Measurements from ENCODE around the gene YWHAE. TPM values are rescaled to one million over a fixed set of nuclear protein-coding genes. Genes with fewer than 3 reads are reported as not detected.
"Not testable (repeated sequence)": the region's sequence is repeated elsewhere in the genome, so short reads cannot be mapped to it uniquely, and the experiment has no call there.

Gene YWHAE
- polyA plus RNA-seq, 1 experiment = 1,187 TPM

DNA sequence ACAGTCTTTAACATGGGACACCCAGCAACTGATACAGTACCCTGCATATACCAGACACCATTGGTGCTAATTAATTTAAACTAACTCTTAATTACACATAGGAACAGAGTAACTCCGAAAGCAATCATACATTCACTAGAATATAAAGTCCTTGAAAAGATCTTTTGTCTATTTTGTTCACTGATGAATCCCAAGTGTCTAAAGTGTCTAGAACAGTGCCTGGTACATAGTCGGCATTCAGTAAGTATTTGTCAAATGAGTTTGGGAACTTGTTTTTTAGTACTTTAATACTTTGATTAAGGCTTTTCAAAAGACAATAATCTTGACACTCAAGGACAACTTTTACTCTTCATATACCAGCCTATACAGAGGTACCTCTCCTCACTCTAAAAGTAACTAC lies 13.8 kb downstream of the YWHAE start:
- TF ChIP-seq, protein P1, sequence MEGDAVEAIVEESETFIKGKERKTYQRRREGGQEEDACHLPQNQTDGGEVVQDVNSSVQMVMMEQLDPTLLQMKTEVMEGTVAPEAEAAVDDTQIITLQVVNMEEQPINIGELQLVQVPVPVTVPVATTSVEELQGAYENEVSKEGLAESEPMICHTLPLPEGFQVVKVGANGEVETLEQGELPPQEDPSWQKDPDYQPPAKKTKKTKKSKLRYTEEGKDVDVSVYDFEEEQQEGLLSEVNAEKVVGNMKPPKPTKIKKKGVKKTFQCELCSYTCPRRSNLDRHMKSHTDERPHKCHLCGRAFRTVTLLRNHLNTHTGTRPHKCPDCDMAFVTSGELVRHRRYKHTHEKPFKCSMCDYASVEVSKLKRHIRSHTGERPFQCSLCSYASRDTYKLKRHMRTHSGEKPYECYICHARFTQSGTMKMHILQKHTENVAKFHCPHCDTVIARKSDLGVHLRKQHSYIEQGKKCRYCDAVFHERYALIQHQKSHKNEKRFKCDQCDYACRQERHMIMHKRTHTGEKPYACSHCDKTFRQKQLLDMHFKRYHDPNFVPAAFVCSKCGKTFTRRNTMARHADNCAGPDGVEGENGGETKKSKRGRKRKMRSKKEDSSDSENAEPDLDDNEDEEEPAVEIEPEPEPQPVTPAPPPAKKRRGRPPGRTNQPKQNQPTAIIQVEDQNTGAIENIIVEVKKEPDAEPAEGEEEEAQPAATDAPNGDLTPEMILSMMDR (IDR thresholded peaks at IDR 0.05; ENCODE audit: low read depth, low read length) = no peak
- ChIA-PET CTCF (interaction anchor here (4.7 kb wide), 1 partner anchor 21 kb away, joined by 21 read pairs; no protein-coding TSS in a partner anchor), POLR2A (interaction anchor here (0.5 to 0.6 kb wide), 2 partner anchors 14 to 72 kb away, joined by 3 to 5 read pairs; partner anchors contain the start of gene YWHAE)
- no peak overlapping the region for H3K27ac ChIP-seq (ENCODE audit: low read depth, low read length)
- no peaks in the 10 kb centered on the region for H3K27me3 ChIP-seq (ENCODE audit: control insufficient read depth, insufficient read depth, low read length)
- no peak overlapping the region for H3K4me3 ChIP-seq (ENCODE audit: low read depth, low read length)
- DNase-seq (ENCODE audit: low read depth, low spot score) = no peak
- H3K9me3 ChIP-seq (ENCODE audit: control insufficient read depth, insufficient read depth, low read length) = no peaks in the 10 kb centered on the region

DNA sequence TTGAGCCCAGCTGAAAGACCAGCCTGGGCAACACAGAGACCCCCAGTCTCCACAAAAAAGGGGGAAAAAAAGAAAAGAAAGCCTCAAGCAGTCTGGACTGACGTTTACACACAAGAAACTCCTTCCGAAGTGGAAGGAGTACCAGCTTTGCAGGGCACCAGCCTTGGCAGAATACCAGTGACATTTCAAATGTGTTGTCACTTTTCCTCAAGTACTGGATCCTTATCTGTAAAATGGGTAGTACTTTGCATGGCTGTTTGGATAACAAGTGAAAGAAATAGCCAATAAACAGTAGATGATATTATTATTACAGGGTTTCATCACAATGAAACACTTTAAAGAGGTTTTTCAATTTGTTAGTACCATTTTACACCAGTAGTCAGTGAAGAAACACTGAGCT lies 14.2 kb downstream of the YWHAE start:
- ChIA-PET CTCF (interaction anchor here (4.7 kb wide), 1 partner anchor 20 kb away, joined by 21 read pairs; no protein-coding TSS in a partner anchor), POLR2A (interaction anchor here (0.6 kb wide), 1 partner anchor 72 kb away, joined by 3 read pairs; no protein-coding TSS in a partner anchor)
- TF ChIP-seq, protein P1 (IDR thresholded peaks at IDR 0.05; ENCODE audit: low read depth, low read length) = no peak
- Histone ChIP-seq H3K27me3 (ENCODE audit: control insufficient read depth, insufficient read depth, low read length) (no peaks in the 10 kb centered on the region), H3K27ac (ENCODE audit: low read depth, low read length) (peak overlapping the region; percentile 11), H3K9me3 (ENCODE audit: control insufficient read depth, insufficient read depth, low read length) (no peaks in the 10 kb centered on the region), H3K4me3 (ENCODE audit: low read depth, low read length) (no peak overlapping the region)
- no peak for DNase-seq (ENCODE audit: low read depth, low spot score)

DNA sequence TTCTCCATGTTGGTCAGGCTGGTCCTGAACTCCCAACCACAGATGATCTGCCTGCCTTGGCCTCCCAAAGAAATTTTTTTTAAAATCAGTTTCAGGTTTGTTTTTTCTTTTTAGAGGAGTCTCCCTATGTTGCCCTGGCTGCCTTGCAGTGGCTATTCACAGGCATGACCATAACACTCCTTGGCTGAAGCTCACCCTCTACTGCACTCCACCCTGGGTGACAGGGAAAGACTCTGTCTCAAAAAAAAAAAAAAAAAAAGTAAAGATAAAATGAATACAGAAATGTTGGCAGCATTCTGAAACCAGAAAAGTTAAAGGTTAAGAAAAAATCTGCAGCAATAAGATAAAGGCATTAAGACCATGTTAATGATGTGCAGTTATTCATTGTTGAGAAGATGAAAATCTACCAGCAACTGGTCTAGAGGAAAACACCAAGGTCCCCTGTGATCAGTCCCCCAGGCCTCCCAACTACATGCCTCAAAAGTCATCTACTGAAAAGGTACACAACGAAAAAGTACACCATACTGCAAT lies 15.1 kb downstream of the YWHAE start:
- POLR2A ChIA-PET = no interaction called here
- CTCF ChIA-PET = interaction anchor here (4.7 kb wide), 1 partner anchor 19 kb away, joined by 21 read pairs; no protein-coding TSS in a partner anchor
- H3K4me3 ChIP-seq (ENCODE audit: low read depth, low read length) = no peak overlapping the region
- H3K9me3 ChIP-seq (ENCODE audit: control insufficient read depth, insufficient read depth, low read length) = no peaks in the 10 kb centered on the region
- no peaks in the 10 kb centered on the region for H3K27me3 ChIP-seq (ENCODE audit: control insufficient read depth, insufficient read depth, low read length)
- no peak for DNase-seq (ENCODE audit: low read depth, low spot score)
- TF ChIP-seq, protein P1 (IDR thresholded peaks at IDR 0.05; ENCODE audit: low read depth, low read length) = no peak
- H3K27ac ChIP-seq (ENCODE audit: low read depth, low read length) = no peak overlapping the region

DNA sequence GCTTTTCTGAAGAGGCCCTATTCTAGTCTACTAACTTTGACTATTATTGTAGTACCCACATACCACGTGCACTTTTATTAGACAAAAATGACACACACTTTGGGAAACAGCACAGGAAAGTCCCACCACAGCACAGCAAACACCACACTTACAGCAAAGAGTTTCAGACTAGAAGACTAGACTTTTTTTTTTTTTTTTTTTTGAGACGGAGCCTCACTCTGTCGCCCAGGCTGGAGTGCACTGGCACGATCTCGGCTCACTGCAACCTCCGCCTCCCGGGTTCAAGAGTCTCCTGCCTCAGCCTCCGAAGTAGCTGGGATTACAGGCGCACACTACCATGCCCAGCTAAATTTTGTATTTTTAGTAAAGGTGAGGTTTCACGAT lies 20.1 kb downstream of the YWHAE start:
- H3K9me3 ChIP-seq (ENCODE audit: control insufficient read depth, insufficient read depth, low read length) = no peaks in the 10 kb centered on the region
- no peak for DNase-seq (ENCODE audit: low read depth, low spot score)
- no peak overlapping the region for H3K27ac ChIP-seq (ENCODE audit: low read depth, low read length)
- ChIA-PET POLR2A (no interaction called here), CTCF (interaction anchor here (1.5 to 5.5 kb wide), 2 partner anchors 14 to 18 kb away, joined by 3 to 78 read pairs; no protein-coding TSS in a partner anchor)
- TF ChIP-seq, protein P1 (IDR thresholded peaks at IDR 0.05; ENCODE audit: low read depth, low read length) = no peak
- H3K4me3 ChIP-seq (ENCODE audit: low read depth, low read length) = no peak overlapping the region
- no peaks in the 10 kb centered on the region for H3K27me3 ChIP-seq (ENCODE audit: control insufficient read depth, insufficient read depth, low read length)

DNA sequence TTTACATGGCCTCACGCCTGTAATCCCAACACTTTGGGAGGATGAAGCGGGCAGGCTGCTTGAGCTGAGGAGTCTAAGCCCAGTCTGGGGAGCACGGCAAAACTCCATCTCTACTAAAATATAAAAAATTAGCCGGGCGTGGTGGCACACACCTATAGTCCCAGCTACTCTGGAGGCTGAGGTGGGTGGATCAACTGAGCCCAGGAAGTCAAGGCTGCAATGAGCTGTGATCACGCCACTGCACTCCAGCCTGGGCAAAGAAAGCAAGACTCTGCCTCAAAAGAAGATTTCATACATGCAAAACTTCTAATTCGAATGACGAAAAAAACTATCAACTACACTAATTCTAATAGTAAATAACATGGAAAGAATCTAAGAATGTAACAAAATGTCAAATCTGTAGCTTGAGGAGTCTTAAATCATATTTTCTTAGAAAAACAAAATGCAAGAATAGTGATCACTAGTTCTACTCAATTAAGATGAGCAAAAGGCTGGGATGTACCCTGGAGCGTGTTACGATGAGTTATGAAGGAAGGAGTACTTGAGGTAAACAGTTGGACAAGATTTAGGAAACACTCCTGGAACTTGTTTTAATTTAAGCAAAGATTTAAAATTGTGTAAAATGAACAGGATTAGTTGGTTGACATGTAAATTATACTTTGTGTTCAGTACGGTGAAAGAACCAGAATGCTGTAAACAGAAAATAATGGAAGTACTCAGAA lies 20.7 kb downstream of the YWHAE start:
- H3K4me3 ChIP-seq (ENCODE audit: low read depth, low read length) = no peak overlapping the region
- no peaks in the 10 kb centered on the region for H3K27me3 ChIP-seq (ENCODE audit: control insufficient read depth, insufficient read depth, low read length)
- POLR2A ChIA-PET = no interaction called here
- TF ChIP-seq, protein P1 (IDR thresholded peaks at IDR 0.05; ENCODE audit: low read depth, low read length) = no peak
- CTCF ChIA-PET = interaction anchor here (5.5 kb wide), 1 partner anchor 14 kb away, joined by 78 read pairs; no protein-coding TSS in a partner anchor
- H3K9me3 ChIP-seq (ENCODE audit: control insufficient read depth, insufficient read depth, low read length) = no peaks in the 10 kb centered on the region
- no peak for DNase-seq (ENCODE audit: low read depth, low spot score)
- peak overlapping the region; percentile 21 for H3K27ac ChIP-seq (ENCODE audit: low read depth, low read length)

DNA sequence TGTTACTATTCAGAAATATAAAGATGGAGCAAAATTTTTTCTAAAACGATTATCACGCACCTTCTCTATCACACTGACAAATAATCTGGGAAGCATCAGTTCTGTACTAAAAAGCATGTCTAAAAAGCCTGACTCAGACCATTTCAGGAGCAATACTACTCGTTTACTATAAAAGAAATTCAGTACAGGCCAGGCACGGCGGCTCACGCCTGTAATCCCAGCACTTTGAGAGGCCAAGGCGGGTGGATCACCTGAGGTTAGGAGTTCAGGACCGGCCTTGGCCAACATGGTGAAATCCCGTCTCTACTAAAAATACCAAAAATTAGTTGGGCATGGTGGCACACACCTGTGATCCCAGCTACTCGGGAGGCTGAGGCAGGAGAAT lies 21.6 kb downstream of the YWHAE start:
- H3K27me3 ChIP-seq (ENCODE audit: control insufficient read depth, insufficient read depth, low read length); H3K4me3 ChIP-seq (ENCODE audit: low read depth, low read length); H3K9me3 ChIP-seq (ENCODE audit: control insufficient read depth, insufficient read depth, low read length); H3K27ac ChIP-seq (ENCODE audit: low read depth, low read length); DNase-seq (ENCODE audit: low read depth, low spot score); POLR2A ChIA-PET: not testable (repeated sequence)
- CTCF ChIA-PET = interaction anchor here (5.5 kb wide), 1 partner anchor 13 kb away, joined by 78 read pairs; no protein-coding TSS in a partner anchor
